KOPT-K1 (cell line): ENCODE results near the gene NR2F1-AS1.
"Not testable (repeated sequence)": the region's sequence is repeated elsewhere in the genome, so short reads cannot be mapped to it uniquely, and the experiment has no call there.

Experiments
- H3K27ac ChIP-seq: fragments of 200-600 bp; sonication (generic); 2 replicates; pipeline ENCODE4 v1.5.1; 2016; ENCODE audit warnings: antibody characterized with exemption, mild to moderate bottlenecking, low read depth, low read length; ENCODE audit not compliant: poor library complexity, severe bottlenecking
- H3K36me3 ChIP-seq: fragments of 200-600 bp; sonication (generic); 2 replicates; pipeline ENCODE4 v1.5.1; 2017; ENCODE audit warnings: antibody characterized with exemption, mild to moderate bottlenecking, low read length, moderate library complexity; ENCODE audit not compliant: insufficient read depth
- H3K9me3 ChIP-seq: fragments of 200-600 bp; sonication (generic); 2 replicates; pipeline ENCODE4 v1.5.1; 2017; ENCODE audit warnings: antibody characterized with exemption, low read length, mild to moderate bottlenecking; ENCODE audit not compliant: insufficient read depth, poor library complexity, severe bottlenecking

The NR2F1-AS1 gene

GRCh38 chr5:93567424-93567823 is 13.6 kb downstream of the NR2F1-AS1 start:
- no peaks in the 10 kb centered on the region for H3K9me3 ChIP-seq
- no peaks in the 10 kb centered on the region for H3K36me3 ChIP-seq
- no peak overlapping the region for H3K27ac ChIP-seq

GRCh38 chr5:93566091-93566490 is 14.9 kb downstream of the NR2F1-AS1 start:
- Histone ChIP-seq H3K9me3 (no peaks in the 10 kb centered on the region), H3K36me3 (no peaks in the 10 kb centered on the region), H3K27ac (no peak overlapping the region)

GRCh38 chr5:93557021-93557604 is 23.9 kb downstream of the NR2F1-AS1 start:
- no peaks in the 10 kb centered on the region for H3K36me3 ChIP-seq
- no peaks in the 10 kb centered on the region for H3K9me3 ChIP-seq
- no peak overlapping the region for H3K27ac ChIP-seq

GRCh38 chr5:93549594-93549993 is 31.4 kb downstream of the NR2F1-AS1 start:
- not testable (repeated sequence) for H3K27ac ChIP-seq, H3K9me3 ChIP-seq, H3K36me3 ChIP-seq

GRCh38 chr5:93545872-93546271 is 35.1 kb downstream of the NR2F1-AS1 start:
- H3K27ac ChIP-seq = no peak overlapping the region
- H3K36me3 ChIP-seq = no peaks in the 10 kb centered on the region
- no peaks in the 10 kb centered on the region for H3K9me3 ChIP-seq

- H3K36me3 ChIP-seq = no peaks in the 10 kb centered on the region
- no peaks in the 10 kb centered on the region for H3K9me3 ChIP-seq
- H3K27ac ChIP-seq = no peak overlapping the region
Observed at GRCh38 chr5:93532370-93532769, 48.6 kb downstream of the NR2F1-AS1 start.

- not testable (repeated sequence) for H3K36me3 ChIP-seq, H3K9me3 ChIP-seq, H3K27ac ChIP-seq
Observed at GRCh38 chr5:93521815-93522214, 59.2 kb downstream of the NR2F1-AS1 start.

GRCh38 chr5:93519740-93520139 is 61.3 kb downstream of the NR2F1-AS1 start:
- Histone ChIP-seq H3K36me3 (no peaks in the 10 kb centered on the region), H3K27ac (no peak overlapping the region), H3K9me3 (no peaks in the 10 kb centered on the region)

GRCh38 chr5:93517828-93518227 is 63.2 kb downstream of the NR2F1-AS1 start:
- no peaks in the 10 kb centered on the region for H3K9me3 ChIP-seq
- H3K36me3 ChIP-seq = no peaks in the 10 kb centered on the region
- H3K27ac ChIP-seq = no peak overlapping the region

GRCh38 chr5:93513298-93513697 is 67.7 kb downstream of the NR2F1-AS1 start:
- Histone ChIP-seq H3K27ac (no peak overlapping the region), H3K9me3 (no peaks in the 10 kb centered on the region), H3K36me3 (no peaks in the 10 kb centered on the region)

GRCh38 chr5:93512799-93513198 is 68.2 kb downstream of the NR2F1-AS1 start:
- Histone ChIP-seq H3K9me3 (no peaks in the 10 kb centered on the region), H3K36me3 (no peaks in the 10 kb centered on the region), H3K27ac (no peak overlapping the region)

- Histone ChIP-seq H3K9me3 (no peaks in the 10 kb centered on the region), H3K36me3 (no peaks in the 10 kb centered on the region), H3K27ac (no peak overlapping the region)
Observed at GRCh38 chr5:93511445-93511844, 69.6 kb downstream of the NR2F1-AS1 start.

GRCh38 chr5:93510626-93511380 is 70.2 kb downstream of the NR2F1-AS1 start:
- Histone ChIP-seq H3K9me3 (no peaks in the 10 kb centered on the region), H3K27ac (no peak overlapping the region), H3K36me3 (no peaks in the 10 kb centered on the region)

- not testable (repeated sequence) for H3K9me3 ChIP-seq, H3K27ac ChIP-seq, H3K36me3 ChIP-seq
Observed at GRCh38 chr5:93505553-93505952, 75.5 kb downstream of the NR2F1-AS1 start.

GRCh38 chr5:93503598-93504067 is 77.4 kb downstream of the NR2F1-AS1 start:
- H3K36me3 ChIP-seq = no peaks in the 10 kb centered on the region
- H3K9me3 ChIP-seq = no peaks in the 10 kb centered on the region
- H3K27ac ChIP-seq = no peak overlapping the region

GRCh38 chr5:93497096-93497495 is 83.9 kb downstream of the NR2F1-AS1 start:
- Histone ChIP-seq H3K9me3 (no peaks in the 10 kb centered on the region), H3K36me3 (no peaks in the 10 kb centered on the region), H3K27ac (no peak overlapping the region)
